ENCODE data around the gene MYOZ1.

DNA sequence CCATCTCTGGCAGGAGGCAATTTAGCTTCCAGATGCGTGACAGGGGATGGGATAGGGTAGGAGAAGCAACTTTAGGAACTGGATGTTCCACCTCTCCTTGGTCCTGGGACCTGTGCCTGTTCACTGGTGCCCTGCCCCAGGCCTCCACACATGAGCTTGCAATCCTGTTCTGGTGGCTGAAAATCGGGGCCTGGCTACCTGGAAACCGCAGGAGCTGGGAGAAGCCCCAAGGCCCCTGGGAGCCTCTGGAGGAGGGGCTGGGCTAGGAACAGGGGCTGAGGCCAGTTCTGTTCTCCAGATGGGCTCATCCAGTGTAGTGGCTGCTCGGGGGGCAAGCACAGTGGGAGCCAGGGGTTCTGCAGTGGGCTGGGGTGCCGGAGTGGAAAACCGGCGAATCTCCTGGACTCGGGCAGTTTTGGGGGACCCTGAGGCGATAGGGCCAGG lies 5.3 kb upstream of the MYOZ1 start:
- TF ChIP-seq POLR2A (IDR thresholded peaks at IDR 0.05): no peak
- TF ChIP-seq, protein P1, sequence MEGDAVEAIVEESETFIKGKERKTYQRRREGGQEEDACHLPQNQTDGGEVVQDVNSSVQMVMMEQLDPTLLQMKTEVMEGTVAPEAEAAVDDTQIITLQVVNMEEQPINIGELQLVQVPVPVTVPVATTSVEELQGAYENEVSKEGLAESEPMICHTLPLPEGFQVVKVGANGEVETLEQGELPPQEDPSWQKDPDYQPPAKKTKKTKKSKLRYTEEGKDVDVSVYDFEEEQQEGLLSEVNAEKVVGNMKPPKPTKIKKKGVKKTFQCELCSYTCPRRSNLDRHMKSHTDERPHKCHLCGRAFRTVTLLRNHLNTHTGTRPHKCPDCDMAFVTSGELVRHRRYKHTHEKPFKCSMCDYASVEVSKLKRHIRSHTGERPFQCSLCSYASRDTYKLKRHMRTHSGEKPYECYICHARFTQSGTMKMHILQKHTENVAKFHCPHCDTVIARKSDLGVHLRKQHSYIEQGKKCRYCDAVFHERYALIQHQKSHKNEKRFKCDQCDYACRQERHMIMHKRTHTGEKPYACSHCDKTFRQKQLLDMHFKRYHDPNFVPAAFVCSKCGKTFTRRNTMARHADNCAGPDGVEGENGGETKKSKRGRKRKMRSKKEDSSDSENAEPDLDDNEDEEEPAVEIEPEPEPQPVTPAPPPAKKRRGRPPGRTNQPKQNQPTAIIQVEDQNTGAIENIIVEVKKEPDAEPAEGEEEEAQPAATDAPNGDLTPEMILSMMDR (IDR thresholded peaks at IDR 0.05): no peak

Data from adrenal gland (tissue), 5 donors.